Measurements from ENCODE around the gene TRIM9. TPM values are rescaled to one million over a fixed set of nuclear protein-coding genes. Genes with fewer than 3 reads are reported as not detected.

The TRIM9 gene
- total RNA-seq, 1 experiment from 2014 or later, result 9.8 TPM

DNA sequence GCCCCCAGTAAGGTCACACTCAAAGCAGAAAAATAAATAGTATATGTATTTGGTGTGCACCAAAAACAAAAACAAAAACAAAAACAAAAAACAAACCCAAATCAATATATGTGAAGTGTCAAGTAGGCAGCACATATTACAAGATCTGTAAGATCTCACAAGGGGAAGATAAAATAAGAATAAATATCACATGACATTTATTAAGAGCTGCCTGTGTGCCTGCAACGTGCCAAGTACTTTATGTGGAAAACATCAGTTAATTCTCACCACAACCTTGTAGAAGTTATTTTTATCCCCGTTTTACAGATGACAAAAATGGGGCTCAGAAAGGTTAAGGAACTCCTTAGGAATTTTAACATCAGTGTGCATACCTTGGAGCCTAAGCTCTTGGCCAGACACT is 26.6 kb downstream of the TRIM9 start:
- BruUV-seq (replicated peaks), result no TSS peak
- intact Hi-C loops (cut with micrococcal nuclease; ENCODE audit: unreplicated experiment), result loop anchor here (5.0 kb wide), 1 partner anchor 49 kb away; no protein-coding TSS in a partner anchor
- POLR2A ChIA-PET (ENCODE audit: low non-redundant PET), result no interaction called here
- Histone ChIP-seq H3K36me3 (ENCODE audit: insufficient read depth, low read length, poor library complexity, severe bottlenecking) (no peaks in the 10 kb centered on the region), H3K4me1 (ENCODE audit: insufficient read depth, low read length, poor library complexity, severe bottlenecking) (peaks cover 14% of the 10 kb centered on the region), H3K4me3 (ENCODE audit: low read depth, low read length, poor library complexity, severe bottlenecking) (no peak overlapping the region), H3K27me3 (replicated peaks; ENCODE audit: insufficient read depth, low read depth, low read length, poor library complexity) (no peaks in the 10 kb centered on the region), H3K9me3 (ENCODE audit: low read depth, low read length, poor library complexity, severe bottlenecking) (no peaks in the 10 kb centered on the region), H3K27ac (ENCODE audit: low read depth, low read length, poor library complexity, severe bottlenecking) (no peak overlapping the region)
- TF ChIP-seq CTCF (conservative IDR thresholded peaks at IDR 0.05; ENCODE audit: low read depth, low read length), result no peak
- no peak for TF ChIP-seq EZH2 (IDR thresholded peaks at IDR 0.05; ENCODE audit: borderline replicate concordance, low read depth, low read length, poor library complexity, severe bottlenecking)
- DNase-seq (ENCODE audit: low spot score), result no peak
- CTCF ChIA-PET, result no interaction called here

- Histone ChIP-seq H3K36me3 (ENCODE audit: insufficient read depth, low read length, poor library complexity, severe bottlenecking) (no peaks in the 10 kb centered on the region), H3K4me1 (ENCODE audit: insufficient read depth, low read length, poor library complexity, severe bottlenecking) (peaks cover 14% of the 10 kb centered on the region), H3K27me3 (replicated peaks; ENCODE audit: insufficient read depth, low read depth, low read length, poor library complexity) (no peaks in the 10 kb centered on the region), H3K27ac (ENCODE audit: low read depth, low read length, poor library complexity, severe bottlenecking) (peak overlapping the region; percentile 38), H3K9me3 (ENCODE audit: low read depth, low read length, poor library complexity, severe bottlenecking) (peaks cover 4% of the 10 kb centered on the region), H3K4me3 (ENCODE audit: low read depth, low read length, poor library complexity, severe bottlenecking) (no peak overlapping the region)
- no peak for DNase-seq (ENCODE audit: low spot score)
- ChIA-PET CTCF (no interaction called here), POLR2A (ENCODE audit: low non-redundant PET) (no interaction called here)
- intact Hi-C loops (cut with micrococcal nuclease; ENCODE audit: unreplicated experiment), result loop anchor here (5.0 kb wide), 1 partner anchor 50 kb away; no protein-coding TSS in a partner anchor
- TF ChIP-seq CTCF (conservative IDR thresholded peaks at IDR 0.05; ENCODE audit: low read depth, low read length), result no peak
- TF ChIP-seq EZH2 (IDR thresholded peaks at IDR 0.05; ENCODE audit: borderline replicate concordance, low read depth, low read length, poor library complexity, severe bottlenecking), result no peak
- no TSS peak for BruUV-seq (replicated peaks)
Observed at GRCh38 chr14:51067295-51067694, 27.6 kb downstream of the TRIM9 start.

- peak overlapping the region; percentile 26 for H3K27ac ChIP-seq (ENCODE audit: low read depth, low read length, poor library complexity, severe bottlenecking)
- no peak for DNase-seq (ENCODE audit: low spot score)
- TF ChIP-seq EZH2 (IDR thresholded peaks at IDR 0.05; ENCODE audit: borderline replicate concordance, low read depth, low read length, poor library complexity, severe bottlenecking), result no peak
- TF ChIP-seq CTCF (conservative IDR thresholded peaks at IDR 0.05; ENCODE audit: low read depth, low read length), result no peak
- H3K36me3 ChIP-seq (ENCODE audit: insufficient read depth, low read length, poor library complexity, severe bottlenecking), result no peaks in the 10 kb centered on the region
- ChIA-PET CTCF (no interaction called here), POLR2A (ENCODE audit: low non-redundant PET) (no interaction called here)
- no TSS peak for BruUV-seq (replicated peaks)
- peaks cover 14% of the 10 kb centered on the region for H3K4me1 ChIP-seq (ENCODE audit: insufficient read depth, low read length, poor library complexity, severe bottlenecking)
- intact Hi-C loops (cut with micrococcal nuclease; ENCODE audit: unreplicated experiment), result loop anchor here (5.0 kb wide), 1 partner anchor 51 kb away; no protein-coding TSS in a partner anchor
- peaks cover 4% of the 10 kb centered on the region for H3K9me3 ChIP-seq (ENCODE audit: low read depth, low read length, poor library complexity, severe bottlenecking)
- H3K4me3 ChIP-seq (ENCODE audit: low read depth, low read length, poor library complexity, severe bottlenecking), result no peak overlapping the region
- no peaks in the 10 kb centered on the region for H3K27me3 ChIP-seq (replicated peaks; ENCODE audit: insufficient read depth, low read depth, low read length, poor library complexity)
Observed at GRCh38 chr14:51066576-51066975, 28.3 kb downstream of the TRIM9 start.

Data from A673 (cell line).